Upper lobe of left lung (tissue), 6 donors: ENCODE measurements around the gene PLK5. TPM values are rescaled to one million over a fixed set of nuclear protein-coding genes. Genes with fewer than 3 reads are reported as not detected.

Experiments
- ATAC-seq, 2 donors: fragments of 200-7000 bp; cut with Tn5 transposase; one replicate each; pipeline ENCODE4 v1.9.1; 2022; ENCODE audit warnings: mild to moderate bottlenecking in 2 of 2, moderate library complexity in 2 of 2; ENCODE audit not compliant: low FRiP score in 2 of 2
- DNase-seq, 2 donors: peaks; one replicate each; pipeline ENCODE4 v3.0.0-alpha.2; 2019 to 2020
- H3K27ac ChIP-seq, 4 donors: fragments of 200-600 bp; sonication (generic); one replicate each; pipeline ENCODE4 v1.5.1; 2016 to 2019
- H3K27me3 ChIP-seq, 4 donors: fragments of 200-600 bp; sonication (generic); one replicate each; pipeline ENCODE4 v1.5.1; 2017 to 2019
- H3K36me3 ChIP-seq, 4 donors: fragments of 200-600 bp; sonication (generic); one replicate each; pipeline ENCODE4 v1.5.1; 2016 to 2019
- H3K4me1 ChIP-seq, 4 donors: fragments of 200-600 bp; sonication (generic); one replicate each; pipeline ENCODE4 v1.5.1; 2018 to 2019
- H3K4me3 ChIP-seq, 4 donors: fragments of 200-600 bp; sonication (generic); one replicate each; pipeline ENCODE4 v1.5.1; 2017 to 2019; ENCODE audit warnings: mild to moderate bottlenecking in 2 of 4, moderate library complexity in 1 of 4
- H3K9me3 ChIP-seq, 4 donors: fragments of 200-600 bp; sonication (generic); one replicate each; pipeline ENCODE4 v1.5.1; 2018 to 2019
- EP300 ChIP-seq, 4 donors: sonication (generic); formaldehyde crosslinking; IDR thresholded peaks; one replicate each; pipeline ENCODE4 v1.5.1; 2017; ENCODE audit warnings: antibody characterized with exemption in 4 of 4, control low read depth in 2 of 4
- POLR2A ChIP-seq, 4 donors: fragments of 450-650 bp; IDR thresholded peaks; one replicate each; pipeline ENCODE4 v1.5.1; 2016 to 2017; ENCODE audit warnings: antibody characterized with exemption in 4 of 4, mild to moderate bottlenecking in 2 of 4
- POLR2AphosphoS5 ChIP-seq, 2 donors: sonication (generic); formaldehyde crosslinking; IDR thresholded peaks; one replicate each; pipeline ENCODE4 v1.5.1; 2017; ENCODE audit warnings: antibody characterized with exemption in 2 of 2
- WGBS, 2 donors: methylation state at CpG; one replicate each; pipeline ENCODE4 v1.1.5; 2017 to 2018; 5-methylcytosine and 5-hydroxymethylcytosine counted together
- total RNA-seq, 6 donors: library from RNA; depleted of rRNA in 4 of 6; stranded (reverse); fragments of >200 nt in 4 of 6; gene quantifications; one replicate each; pipeline versions ENCODE4 v1.1.0 to v1.2.1, GENCODE V29; 2016 to 2021
- TF ChIP-seq, protein P1 (sequence below), 6 experiments: fragments of 450-650 bp in 4 of 6; fragments of 200-600 bp in 2 of 6; sonication (generic) in 2 of 6; IDR thresholded peaks; one replicate each; pipeline ENCODE4 v1.5.1; 2016 to 2019; ENCODE audit warnings: antibody characterized with exemption in 6 of 6
- donor health status: DM: no; HTN: no; CAD: no; lungs with moderate emphysema.
- donor health status: DM: no; HTN: yes; CAD: no; lungs with severe emphysema.

PLK5 gene
- total RNA-seq, 6 donors from 2014 or later, result not detected

DNA sequence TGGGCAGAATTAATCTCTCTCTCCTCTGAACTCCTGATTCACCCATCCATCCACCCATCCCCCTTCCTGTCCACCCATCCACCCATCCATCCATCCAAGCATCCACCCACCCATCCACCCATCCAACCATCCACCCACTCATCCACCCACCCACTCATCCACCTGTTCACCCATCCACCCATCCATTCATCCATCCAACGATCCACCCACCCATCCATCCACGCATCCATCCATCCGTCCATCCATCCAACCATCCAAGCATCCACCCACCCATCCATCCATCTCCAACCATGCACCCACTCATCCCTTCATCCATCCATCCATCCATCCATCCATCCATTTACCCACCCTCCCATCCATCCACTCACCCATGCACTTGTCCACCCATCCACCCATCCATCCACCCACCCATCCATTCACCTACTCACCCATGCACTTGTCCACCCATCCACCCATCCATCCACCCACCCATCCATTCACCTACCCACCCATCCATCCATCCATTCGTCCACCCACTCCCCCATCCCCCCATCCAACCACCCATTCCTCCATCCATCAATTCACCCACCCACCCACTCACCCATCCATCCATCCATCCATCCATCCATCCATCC lies 25.6 kb downstream of the PLK5 start:
- H3K27me3 ChIP-seq, result no peaks in the 10 kb centered on the region
- no peak overlapping the region for H3K4me3 ChIP-seq
- H3K4me1 ChIP-seq, result peaks cover 0 to 7% (median 5%) of the 10 kb centered on the region in 4 donors
- TF ChIP-seq, protein P1, sequence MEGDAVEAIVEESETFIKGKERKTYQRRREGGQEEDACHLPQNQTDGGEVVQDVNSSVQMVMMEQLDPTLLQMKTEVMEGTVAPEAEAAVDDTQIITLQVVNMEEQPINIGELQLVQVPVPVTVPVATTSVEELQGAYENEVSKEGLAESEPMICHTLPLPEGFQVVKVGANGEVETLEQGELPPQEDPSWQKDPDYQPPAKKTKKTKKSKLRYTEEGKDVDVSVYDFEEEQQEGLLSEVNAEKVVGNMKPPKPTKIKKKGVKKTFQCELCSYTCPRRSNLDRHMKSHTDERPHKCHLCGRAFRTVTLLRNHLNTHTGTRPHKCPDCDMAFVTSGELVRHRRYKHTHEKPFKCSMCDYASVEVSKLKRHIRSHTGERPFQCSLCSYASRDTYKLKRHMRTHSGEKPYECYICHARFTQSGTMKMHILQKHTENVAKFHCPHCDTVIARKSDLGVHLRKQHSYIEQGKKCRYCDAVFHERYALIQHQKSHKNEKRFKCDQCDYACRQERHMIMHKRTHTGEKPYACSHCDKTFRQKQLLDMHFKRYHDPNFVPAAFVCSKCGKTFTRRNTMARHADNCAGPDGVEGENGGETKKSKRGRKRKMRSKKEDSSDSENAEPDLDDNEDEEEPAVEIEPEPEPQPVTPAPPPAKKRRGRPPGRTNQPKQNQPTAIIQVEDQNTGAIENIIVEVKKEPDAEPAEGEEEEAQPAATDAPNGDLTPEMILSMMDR (IDR thresholded peaks at IDR 0.05), result no peak
- TF ChIP-seq EP300 (IDR thresholded peaks at IDR 0.05) (no peak), POLR2A (IDR thresholded peaks at IDR 0.05) (no peak), POLR2AphosphoS5 (IDR thresholded peaks at IDR 0.05) (no peak)
- H3K27ac ChIP-seq, result no peak overlapping the region
- DNase-seq (no peak), ATAC-seq (no peak)
- no peaks in the 10 kb centered on the region for H3K36me3 ChIP-seq
- H3K9me3 ChIP-seq, result no peaks in the 10 kb centered on the region
- WGBS, 2 donors, result 84 to 90% methylated on average over 4 of the region's 4 CpGs

DNA sequence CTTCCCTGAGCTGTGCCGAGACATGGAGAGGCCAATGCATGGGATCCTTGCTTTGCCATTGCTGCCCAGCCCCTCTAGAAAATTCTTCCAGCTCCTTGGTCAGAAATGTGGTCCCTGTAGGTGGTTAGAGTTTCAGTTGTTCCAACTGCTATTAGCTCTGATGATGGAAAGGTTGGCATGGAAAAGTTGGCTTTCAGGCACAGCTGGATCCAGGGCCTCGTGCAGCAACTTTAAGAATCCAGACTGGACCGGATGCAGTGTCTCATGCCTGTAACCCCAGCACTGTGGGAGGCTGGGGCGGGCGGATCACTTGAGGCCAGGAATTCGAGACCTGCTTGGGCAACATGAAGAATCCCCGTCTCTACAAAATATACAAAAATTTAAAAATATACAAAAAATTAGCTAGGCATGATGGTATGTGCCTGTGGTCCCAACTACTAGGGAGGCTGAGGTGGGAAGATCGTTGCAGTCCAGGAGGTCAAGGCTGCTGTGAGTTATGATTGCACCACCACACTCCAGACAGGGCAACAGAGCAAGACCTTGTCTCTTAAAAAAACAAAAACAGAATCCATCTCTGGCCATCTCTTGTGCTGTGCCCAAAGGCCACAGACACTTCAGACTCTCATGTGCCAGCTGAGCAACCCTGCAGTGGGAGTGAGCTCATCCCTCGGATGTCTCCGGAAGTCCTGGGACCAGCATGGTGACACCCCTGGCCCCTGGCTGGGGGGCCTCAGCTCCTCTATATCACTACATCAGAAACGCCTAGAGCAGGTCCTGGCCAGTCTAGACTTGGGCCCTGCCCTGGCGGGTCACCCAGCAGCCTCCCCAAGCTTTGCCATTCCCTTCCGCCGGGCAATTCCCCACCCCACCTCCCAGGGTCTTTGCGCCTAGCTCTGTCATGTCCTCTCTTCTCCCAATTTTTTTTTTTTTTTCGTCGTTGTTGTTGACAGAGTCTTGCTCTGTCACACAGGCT lies 27.5 kb downstream of the PLK5 start:
- TF ChIP-seq EP300 (IDR thresholded peaks at IDR 0.05) (no peak), POLR2AphosphoS5 (IDR thresholded peaks at IDR 0.05) (no peak), POLR2A (IDR thresholded peaks at IDR 0.05) (no peak)
- TF ChIP-seq, protein P1 (IDR thresholded peaks at IDR 0.05), result no peak
- ATAC-seq (peak in 1 of 2 donors; percentile 58), DNase-seq (no peak)
- Histone ChIP-seq H3K4me1 (peaks cover 0 to 2% (median under 1%) of the 10 kb centered on the region in 4 donors), H3K27me3 (no peaks in the 10 kb centered on the region), H3K36me3 (peaks cover 0 to 11% (median 5%) of the 10 kb centered on the region in 4 donors), H3K4me3 (no peak overlapping the region), H3K9me3 (no peaks in the 10 kb centered on the region), H3K27ac (no peak overlapping the region)
- 82 to 88% methylated on average over 16 of the region's 17 CpGs for WGBS, 2 donors

DNA sequence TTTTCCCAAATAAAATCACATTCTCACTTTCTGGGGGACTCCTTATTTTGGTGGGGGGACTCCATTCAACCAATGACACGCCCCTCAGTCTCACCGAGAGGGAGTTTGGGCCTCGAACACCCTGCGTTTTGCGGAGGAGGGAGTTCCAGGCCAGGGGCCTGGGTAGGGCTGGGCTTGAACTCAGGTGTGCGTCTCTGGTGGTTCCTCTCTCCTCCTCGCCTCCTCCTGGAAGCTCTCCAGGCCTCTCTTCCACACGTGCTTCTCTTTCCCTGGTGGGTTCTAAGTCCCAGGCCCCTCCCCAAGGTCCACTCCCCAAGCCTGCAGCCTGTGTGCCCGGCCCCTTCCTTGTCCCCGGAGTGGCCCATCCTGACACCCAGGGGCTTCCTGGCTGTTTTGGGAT lies 29.5 kb downstream of the PLK5 start:
- WGBS, 2 donors, result 83 to 86% methylated on average over 10 of the region's 10 CpGs
- ATAC-seq (no peak), DNase-seq (no peak)
- Histone ChIP-seq H3K4me3 (no peak overlapping the region), H3K36me3 (peaks cover 0 to 17% (median 7%) of the 10 kb centered on the region in 4 donors), H3K9me3 (no peaks in the 10 kb centered on the region), H3K27ac (no peak overlapping the region), H3K4me1 (no peaks in the 10 kb centered on the region), H3K27me3 (no peaks in the 10 kb centered on the region)
- TF ChIP-seq EP300 (IDR thresholded peaks at IDR 0.05), result no peak
- TF ChIP-seq, protein P1 (IDR thresholded peaks at IDR 0.05), result no peak
- TF ChIP-seq POLR2AphosphoS5 (IDR thresholded peaks at IDR 0.05), result no peak
- no peak for TF ChIP-seq POLR2A (IDR thresholded peaks at IDR 0.05)

DNA sequence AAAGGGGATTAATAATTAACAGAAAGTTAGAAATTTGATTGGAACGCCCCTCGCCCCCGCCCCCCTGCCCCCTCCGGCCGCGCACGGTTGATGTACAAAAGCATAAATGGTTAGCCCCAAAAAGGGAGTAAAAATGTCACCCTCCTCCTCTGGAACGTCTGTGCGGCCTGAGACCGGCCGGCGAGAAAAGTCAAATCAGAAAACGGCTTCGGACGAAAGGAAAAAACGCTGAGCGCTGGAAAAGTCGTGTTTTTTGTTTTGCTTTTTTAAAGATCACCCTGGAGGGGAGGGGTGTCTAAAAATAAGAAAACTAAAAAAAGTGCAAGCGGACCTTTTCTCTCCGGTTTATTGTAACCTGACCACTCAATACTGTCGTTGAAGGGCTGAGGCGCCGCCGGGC lies 31.1 kb downstream of the PLK5 start:
- Histone ChIP-seq H3K4me1 (no peaks in the 10 kb centered on the region), H3K27ac (no peak overlapping the region), H3K36me3 (peaks cover 0 to 17% (median 7%) of the 10 kb centered on the region in 4 donors), H3K4me3 (no peak overlapping the region), H3K9me3 (no peaks in the 10 kb centered on the region), H3K27me3 (no peaks in the 10 kb centered on the region)
- ATAC-seq (no peak), DNase-seq (no peak)
- TF ChIP-seq POLR2AphosphoS5 (IDR thresholded peaks at IDR 0.05) (no peak), POLR2A (IDR thresholded peaks at IDR 0.05) (no peak), EP300 (IDR thresholded peaks at IDR 0.05) (no peak)
- TF ChIP-seq, protein P1 (IDR thresholded peaks at IDR 0.05), result no peak
- WGBS, 2 donors, result 92 to 93% methylated on average over 24 of the region's 24 CpGs
